Endodermal cell (in vitro differentiated cells): Measurements from ENCODE around the gene SLPI. TPM values are rescaled to one million over a fixed set of nuclear protein-coding genes. Genes with fewer than 3 reads are reported as not detected.

Experiments
- DNase-seq: peaks from one replicate; pipeline ENCODE4 v3.0.0-alpha.2; 2017
- H3K27ac ChIP-seq: 2 replicates; pipeline ENCODE4 v1.5.1; 2013; ENCODE audit warnings: mild to moderate bottlenecking, low read depth, low read length, moderate library complexity
- H3K27me3 ChIP-seq: 2 replicates; pipeline ENCODE4 v1.6.1; 2013; ENCODE audit warnings: mild to moderate bottlenecking, low read length, moderate library complexity; ENCODE audit not compliant: insufficient read depth, control insufficient read depth, poor library complexity, severe bottlenecking
- H3K36me3 ChIP-seq: 2 replicates; pipeline ENCODE4 v1.7.0; 2013; ENCODE audit warnings: mild to moderate bottlenecking, low read length, moderate library complexity; ENCODE audit not compliant: control insufficient read depth, insufficient read depth
- H3K4me1 ChIP-seq: one replicate; pipeline ENCODE4 v1.7.0; 2013; ENCODE audit warnings: low read length; ENCODE audit not compliant: control insufficient read depth, insufficient read depth
- H3K4me3 ChIP-seq: 2 replicates; pipeline ENCODE4 v1.5.1; 2013; ENCODE audit warnings: mild to moderate bottlenecking, low read length, moderate library complexity
- H3K9ac ChIP-seq: 2 replicates; pipeline ENCODE4 v1.6.1; 2013; ENCODE audit warnings: mild to moderate bottlenecking, low read length, moderate library complexity; ENCODE audit not compliant: poor library complexity, severe bottlenecking; ENCODE audit errors: extremely low read depth
- H3K9me3 ChIP-seq: 2 replicates; pipeline ENCODE4 v1.6.1; 2013; ENCODE audit warnings: mild to moderate bottlenecking, low read length, moderate library complexity; ENCODE audit not compliant: control insufficient read depth
- H3K27ac Mint-ChIP-seq: 2 replicates; pipeline ENCODE4 v1.8.0; 2020; ENCODE audit warnings: mixed read lengths
- H3K27me3 Mint-ChIP-seq: 2 replicates; pipeline ENCODE4 v1.8.0; 2021; ENCODE audit warnings: mild to moderate bottlenecking, mixed read lengths; ENCODE audit not compliant: insufficient read depth
- H3K36me3 Mint-ChIP-seq: 2 replicates; pipeline ENCODE4 v1.8.0; 2020; ENCODE audit warnings: low read depth, mixed read lengths
- H3K4me1 Mint-ChIP-seq: 2 replicates; pipeline ENCODE4 v1.8.0; 2020; ENCODE audit warnings: mixed read lengths
- H3K4me3 Mint-ChIP-seq: 2 replicates; pipeline ENCODE4 v1.8.0; 2020; ENCODE audit warnings: mild to moderate bottlenecking, moderate library complexity, mixed read lengths
- H3K9me3 Mint-ChIP-seq: 2 replicates; pipeline ENCODE4 v1.8.0; 2020; ENCODE audit warnings: mild to moderate bottlenecking, mixed read lengths
- WGBS, 2 experiments: methylation state at CpG; one replicate each; pipeline versions ENCODE4 v1.1.5 to v1.1.7; 2013; ENCODE audit warnings: missing lambda C conversion rate in 2 of 2, mixed read lengths in 1 of 2; ENCODE audit not compliant: insufficient coverage in 1 of 2, insufficient read length in 1 of 2; 5-methylcytosine and 5-hydroxymethylcytosine counted together
- total RNA-seq, 2 donors: library from RNA; stranded (reverse); fragmentation: NEBNext Ultra II Directional in 1 of 2; extraction: Animal tissue kit (Norgen Biotek cat#: 25700) in 1 of 2; gene quantifications; 2 replicates in 1 of 2; 3 replicates in 1 of 2; pipeline ENCODE4 v1.2.1, GENCODE V29; 2021
- TF ChIP-seq, protein P1 (sequence below): fragments of 200-600 bp; sonication (generic); conservative IDR thresholded peaks from 2 replicates; pipeline ENCODE4 v1.5.0; 2021; ENCODE audit warnings: antibody characterized with exemption, mild to moderate bottlenecking

SLPI gene
- total RNA-seq, 2 donors from 2014 or later = not detected

DNA sequence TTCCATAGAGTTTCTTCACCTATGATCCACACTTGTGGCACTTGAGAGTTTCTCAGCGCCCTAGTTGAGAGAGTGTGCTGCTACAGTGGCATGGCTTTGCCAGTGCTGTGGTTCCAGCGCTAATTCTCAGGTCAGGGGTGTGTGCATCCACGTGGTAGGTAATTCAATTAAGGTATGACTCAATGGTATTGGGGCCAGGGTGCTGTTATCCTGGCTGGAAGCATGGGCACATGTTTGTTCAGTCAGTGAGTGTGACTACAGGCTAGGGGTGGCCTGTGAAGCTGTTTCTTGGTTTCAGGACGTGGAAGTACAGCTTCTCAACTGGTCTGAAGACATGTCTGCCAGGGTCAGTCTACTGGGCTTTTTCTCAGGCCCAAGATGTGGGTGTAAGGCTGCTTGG, 36.2 kb downstream of the SLPI start:
- Histone ChIP-seq H3K9me3 (no peaks in the 10 kb centered on the region), H3K27ac (no peak overlapping the region), H3K9ac (no peak overlapping the region), H3K36me3 (no peaks in the 10 kb centered on the region), H3K27me3 (no peaks in the 10 kb centered on the region), H3K4me3 (no peak overlapping the region), H3K4me1 (no peaks in the 10 kb centered on the region)
- 82 to 100% methylated on average over 3 to 4 of the region's 4 CpGs for WGBS, 2 experiments
- TF ChIP-seq, protein P1, sequence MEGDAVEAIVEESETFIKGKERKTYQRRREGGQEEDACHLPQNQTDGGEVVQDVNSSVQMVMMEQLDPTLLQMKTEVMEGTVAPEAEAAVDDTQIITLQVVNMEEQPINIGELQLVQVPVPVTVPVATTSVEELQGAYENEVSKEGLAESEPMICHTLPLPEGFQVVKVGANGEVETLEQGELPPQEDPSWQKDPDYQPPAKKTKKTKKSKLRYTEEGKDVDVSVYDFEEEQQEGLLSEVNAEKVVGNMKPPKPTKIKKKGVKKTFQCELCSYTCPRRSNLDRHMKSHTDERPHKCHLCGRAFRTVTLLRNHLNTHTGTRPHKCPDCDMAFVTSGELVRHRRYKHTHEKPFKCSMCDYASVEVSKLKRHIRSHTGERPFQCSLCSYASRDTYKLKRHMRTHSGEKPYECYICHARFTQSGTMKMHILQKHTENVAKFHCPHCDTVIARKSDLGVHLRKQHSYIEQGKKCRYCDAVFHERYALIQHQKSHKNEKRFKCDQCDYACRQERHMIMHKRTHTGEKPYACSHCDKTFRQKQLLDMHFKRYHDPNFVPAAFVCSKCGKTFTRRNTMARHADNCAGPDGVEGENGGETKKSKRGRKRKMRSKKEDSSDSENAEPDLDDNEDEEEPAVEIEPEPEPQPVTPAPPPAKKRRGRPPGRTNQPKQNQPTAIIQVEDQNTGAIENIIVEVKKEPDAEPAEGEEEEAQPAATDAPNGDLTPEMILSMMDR = no peak
- H3K4me3 Mint-ChIP-seq = no peak overlapping the region
- H3K27ac Mint-ChIP-seq = no peak overlapping the region
- peaks cover 29% of the 10 kb centered on the region for H3K27me3 Mint-ChIP-seq
- no peaks in the 10 kb centered on the region for H3K9me3 Mint-ChIP-seq
- no peak for DNase-seq
- no peaks in the 10 kb centered on the region for H3K36me3 Mint-ChIP-seq
- H3K4me1 Mint-ChIP-seq = no peaks in the 10 kb centered on the region

DNA sequence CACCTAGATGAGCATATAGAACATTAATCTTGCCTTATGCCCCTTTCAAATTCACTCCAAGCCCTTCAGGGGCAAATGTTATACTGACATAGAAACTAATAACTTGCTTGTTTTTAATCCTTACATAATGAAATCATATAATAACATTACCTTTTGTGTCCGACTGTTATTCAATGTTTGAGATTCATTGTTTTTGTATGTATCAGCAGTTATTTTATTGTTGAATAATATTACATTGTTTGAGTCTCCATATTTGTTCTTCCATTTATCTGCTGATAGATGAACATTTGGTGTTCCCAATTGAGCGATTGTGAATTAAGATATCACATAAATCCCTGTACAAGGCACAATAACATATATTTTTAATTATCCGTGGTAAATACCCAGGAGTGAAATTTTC, 41.5 kb downstream of the SLPI start:
- Mint-ChIP-seq H3K4me3 (no peak overlapping the region), H3K27ac (no peak overlapping the region), H3K27me3 (peaks cover 13% of the 10 kb centered on the region), H3K9me3 (no peaks in the 10 kb centered on the region), H3K36me3 (no peaks in the 10 kb centered on the region), H3K4me1 (no peaks in the 10 kb centered on the region)
- Histone ChIP-seq H3K9me3 (no peaks in the 10 kb centered on the region), H3K9ac (no peak overlapping the region), H3K27ac (no peak overlapping the region), H3K36me3 (no peaks in the 10 kb centered on the region), H3K4me3 (no peak overlapping the region), H3K4me1 (no peaks in the 10 kb centered on the region), H3K27me3 (no peaks in the 10 kb centered on the region)
- TF ChIP-seq, protein P1 = no peak
- DNase-seq = no peak
- WGBS, 2 experiments = 92% methylated on average over 2 of the region's 3 CpGs; no CpG with 5 or more reads in 1 of the 2 experiments

DNA sequence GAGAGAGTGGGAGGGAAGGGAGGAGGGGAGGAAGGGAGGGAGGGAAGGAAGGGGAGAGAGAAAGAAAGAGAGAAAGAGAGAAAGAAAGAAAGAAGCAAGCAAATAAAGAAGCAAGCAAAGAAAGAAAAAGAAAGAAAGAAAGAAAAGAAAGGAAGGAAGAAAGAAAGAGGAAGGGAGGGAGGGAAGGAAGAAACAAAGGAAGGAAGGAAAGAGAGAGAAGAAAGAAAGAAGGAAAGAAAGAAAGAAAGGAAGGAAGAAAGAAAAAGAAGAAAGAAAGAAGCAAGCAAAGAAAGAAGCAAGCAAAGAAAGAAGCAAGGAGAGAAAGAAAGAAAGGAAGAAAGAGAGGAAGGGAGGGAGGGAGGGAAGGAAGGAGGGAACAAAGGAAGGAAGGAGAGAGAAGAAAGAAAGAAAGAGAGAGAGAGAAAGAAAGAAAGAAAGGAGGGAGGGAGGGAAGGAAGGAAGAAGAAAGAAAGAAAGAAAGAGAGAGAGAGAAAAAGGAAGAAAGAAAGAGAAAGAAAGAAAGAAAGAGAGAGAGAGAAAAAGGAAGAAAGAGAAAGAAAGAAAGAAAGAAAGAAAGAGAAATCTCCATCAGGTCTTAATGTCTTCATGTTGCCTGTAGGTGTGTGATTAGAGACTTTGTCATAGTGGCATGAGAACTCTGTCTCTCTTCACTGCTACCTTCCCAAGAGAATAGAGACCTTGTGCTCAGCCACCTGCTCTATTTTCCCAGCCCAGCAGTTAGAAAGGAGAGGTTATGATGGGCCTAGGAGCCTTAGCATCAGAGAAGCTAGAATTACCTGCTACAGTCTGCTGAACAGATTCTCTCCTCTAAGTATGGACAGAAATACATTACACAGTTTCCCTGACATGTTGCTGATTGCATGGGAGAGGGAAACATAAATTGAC, 42.5 kb downstream of the SLPI start:
- no peak overlapping the region for H3K27ac ChIP-seq
- no peaks in the 10 kb centered on the region for H3K36me3 ChIP-seq
- H3K9ac ChIP-seq = no peak overlapping the region
- H3K27me3 ChIP-seq = no peaks in the 10 kb centered on the region
- H3K4me1 Mint-ChIP-seq = peaks cover 5% of the 10 kb centered on the region
- DNase-seq = no peak
- TF ChIP-seq, protein P1 = no peak
- H3K9me3 ChIP-seq = no peaks in the 10 kb centered on the region
- no peaks in the 10 kb centered on the region for H3K9me3 Mint-ChIP-seq
- peaks cover 13% of the 10 kb centered on the region for H3K27me3 Mint-ChIP-seq
- H3K36me3 Mint-ChIP-seq = no peaks in the 10 kb centered on the region
- H3K27ac Mint-ChIP-seq = no peak overlapping the region
- H3K4me3 ChIP-seq = no peak overlapping the region
- H3K4me1 ChIP-seq = no peaks in the 10 kb centered on the region
- H3K4me3 Mint-ChIP-seq = no peak overlapping the region
